Esophagus squamous epithelium (tissue), 4 donors: ENCODE data around the gene SLC29A2.

Experiments
- CTCF ChIP-seq, 6 experiments: fragments of 450-650 bp in 4 of 6; fragments of 200-600 bp in 2 of 6; sonication (generic) in 2 of 6; IDR thresholded peaks; one replicate each; pipeline ENCODE4 v1.5.1; 2016 to 2019; ENCODE audit warnings: antibody characterized with exemption in 6 of 6, mild to moderate bottlenecking in 4 of 6, moderate library complexity in 4 of 6
- POLR2A ChIP-seq, 4 donors: fragments of 450-650 bp; IDR thresholded peaks; one replicate each; pipeline ENCODE4 v1.6.1; 2017; ENCODE audit warnings: antibody characterized with exemption in 4 of 4, mild to moderate bottlenecking in 4 of 4, moderate library complexity in 3 of 4

GRCh38 chr11:66367561-66368312, 3.8 kb downstream of the SLC29A2 start:
- TF ChIP-seq POLR2A (IDR thresholded peaks at IDR 0.05) = no peak
- no peak for TF ChIP-seq CTCF (IDR thresholded peaks at IDR 0.05)
